ENCODE data around the gene RSU1.

Gene RSU1

GRCh38 chr10:16728266-16728665 lies 89.0 kb downstream of the RSU1 start:
- DNase-seq, result no peak

- DNase-seq, result no peak
Measured at GRCh38 chr10:16727666-16728065, 89.6 kb downstream of the RSU1 start.

DNA sequence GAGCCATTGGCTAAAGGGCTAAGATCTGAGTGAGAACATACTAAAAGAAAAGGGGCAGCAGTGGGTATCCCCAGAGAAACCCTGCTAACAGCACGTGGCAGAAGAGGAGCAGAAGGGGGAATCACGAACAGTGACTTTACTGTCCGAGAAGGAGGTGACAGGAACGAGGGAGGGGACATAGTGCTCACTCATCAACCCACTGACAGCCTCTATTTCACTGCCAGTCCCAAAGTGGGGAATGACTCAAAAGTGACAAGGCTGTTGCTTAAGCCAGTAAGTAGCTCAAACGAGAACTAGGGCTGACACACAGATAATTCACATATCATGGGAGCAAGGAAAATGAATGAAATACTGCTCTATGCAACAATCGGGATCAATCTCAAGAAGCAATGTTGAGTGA lies 92.7 kb downstream of the RSU1 start:
- no peak for DNase-seq

GRCh38 chr10:16720812-16721211 lies 96.4 kb downstream of the RSU1 start:
- no peak for DNase-seq

DNA sequence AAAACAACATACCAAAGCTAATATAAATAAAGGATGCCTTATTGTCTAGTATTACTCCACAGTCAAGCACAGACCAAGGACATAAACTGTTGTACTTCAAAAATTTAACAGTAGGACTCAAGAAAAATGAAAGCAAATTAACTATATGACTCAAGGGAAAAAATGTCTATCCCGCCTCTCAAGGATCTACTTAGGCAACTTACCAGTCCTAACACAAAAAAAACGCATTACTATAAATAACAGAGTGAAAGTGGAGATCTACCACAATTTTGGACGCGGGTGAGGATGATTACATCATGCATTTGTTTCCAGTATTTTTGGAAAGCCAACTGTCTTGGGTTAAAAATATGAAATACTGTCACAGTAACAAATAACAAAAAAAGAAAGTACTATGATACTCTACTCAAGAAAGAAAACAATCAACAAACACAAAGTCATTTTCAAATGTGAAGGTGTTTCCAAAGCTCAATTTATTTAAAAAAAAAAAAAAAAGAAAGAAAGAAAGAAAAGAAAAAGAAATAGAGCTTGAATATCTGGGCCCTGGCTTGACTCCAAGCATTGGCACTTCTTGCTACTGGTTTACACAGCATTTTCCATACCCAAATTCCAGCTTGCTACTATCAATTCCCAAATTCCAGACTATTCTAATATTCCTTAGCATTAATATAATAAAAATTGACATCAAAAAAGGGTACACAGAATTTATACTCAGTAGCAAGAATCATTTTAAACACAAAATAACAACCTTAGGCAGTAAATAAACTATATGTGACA lies 99.4 kb downstream of the RSU1 start:
- no peak for DNase-seq

- no peak for DNase-seq
Measured at GRCh38 chr10:16716051-16716450, 101.2 kb downstream of the RSU1 start.

DNA sequence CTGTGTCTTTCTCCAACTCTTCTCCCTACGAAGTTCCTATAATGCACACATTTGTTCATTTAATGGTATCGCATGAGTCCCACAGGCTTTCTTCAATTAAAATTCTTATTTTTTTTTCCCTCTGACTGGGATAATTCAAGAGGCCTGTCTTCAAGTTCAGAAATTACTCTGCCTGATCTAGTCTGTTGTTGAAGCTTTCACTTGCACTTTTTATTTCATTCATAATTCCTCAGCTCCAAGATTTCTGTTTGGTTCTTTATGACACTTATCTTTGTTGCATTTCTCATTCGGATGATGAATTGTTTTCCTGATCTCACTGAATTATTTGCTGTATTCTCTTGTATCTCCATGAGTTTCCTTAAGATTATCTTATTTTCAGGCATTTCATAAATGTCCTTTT lies 103.9 kb downstream of the RSU1 start:
- DNase-seq, result no peak

GRCh38 chr10:16712883-16713282 lies 104.3 kb downstream of the RSU1 start:
- DNase-seq, result no peak

DNA sequence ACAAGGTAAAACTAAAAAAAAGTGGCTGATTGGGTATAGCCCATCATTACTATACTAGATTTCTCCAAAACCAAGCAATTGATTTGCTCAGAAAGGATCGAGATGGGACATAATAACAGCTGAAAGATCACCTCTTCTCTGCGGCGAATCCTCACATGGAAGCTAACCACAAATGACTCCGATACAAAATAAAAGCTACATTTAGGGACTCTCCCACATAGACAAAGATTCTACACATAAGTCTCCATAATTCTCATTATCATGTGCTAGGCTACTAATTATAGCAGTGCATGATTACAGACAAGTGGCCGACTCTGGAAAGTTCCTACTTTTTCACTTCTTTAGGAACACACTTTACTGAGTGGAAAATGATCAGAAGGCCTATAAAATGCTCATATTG lies 116.9 kb downstream of the RSU1 start:
- no peak for DNase-seq

DNA sequence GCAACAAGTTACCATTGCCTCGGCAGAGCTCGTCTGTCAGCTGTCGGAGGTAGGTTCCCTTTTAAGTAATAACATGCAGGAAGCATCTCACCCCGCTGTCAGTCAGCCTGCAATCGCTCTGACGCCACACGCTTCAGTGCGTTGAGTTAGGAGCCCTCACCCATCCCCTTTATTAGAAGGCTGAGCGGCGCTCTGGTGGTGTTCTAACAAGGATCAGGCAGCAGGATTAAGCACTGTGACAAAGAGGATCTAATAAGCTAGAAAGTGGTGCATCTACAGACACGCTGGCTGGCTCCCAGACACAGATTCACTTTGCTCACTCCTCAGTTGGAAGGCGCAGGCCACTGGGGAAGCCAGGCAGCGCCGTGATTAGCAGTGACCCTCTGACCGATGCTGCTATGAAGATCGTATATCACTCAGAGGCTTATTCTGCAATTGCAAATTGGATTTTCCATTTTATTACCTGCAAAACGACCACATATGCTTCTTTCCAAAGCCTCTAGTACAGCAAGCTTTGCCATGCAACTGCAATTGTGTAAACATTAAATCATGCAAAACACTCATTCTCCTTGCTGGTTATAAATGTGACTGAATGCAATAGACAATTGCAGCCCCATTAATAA lies 117.7 kb downstream of the RSU1 start:
- DNase-seq, result no peak

GRCh38 chr10:16698461-16698860 lies 118.8 kb downstream of the RSU1 start:
- no peak for DNase-seq

- no peak for DNase-seq
Measured at GRCh38 chr10:16690417-16690816, 126.8 kb downstream of the RSU1 start.

GRCh38 chr10:16689696-16690095 lies 127.5 kb downstream of the RSU1 start:
- DNase-seq, result no peak

DNA sequence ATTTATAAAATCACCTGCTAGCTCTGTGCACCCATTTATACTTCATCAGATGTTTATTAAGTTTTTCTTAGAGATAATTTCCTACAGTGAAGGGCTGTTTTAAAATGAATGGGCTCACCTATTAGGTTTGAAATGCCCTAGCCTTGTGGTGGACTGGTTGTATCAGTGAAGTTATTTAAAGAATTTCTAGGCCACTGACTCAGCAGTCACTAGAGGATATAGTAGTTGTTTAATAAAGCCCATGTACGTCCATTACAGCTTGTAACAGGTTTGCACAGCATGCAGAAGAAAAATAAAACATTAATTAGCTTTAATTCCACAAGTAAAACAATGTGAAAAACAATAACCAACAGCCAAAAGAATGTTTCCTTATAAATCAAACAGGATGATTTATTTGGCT lies 128.0 kb downstream of the RSU1 start:
- DNase-seq, result no peak

DNA sequence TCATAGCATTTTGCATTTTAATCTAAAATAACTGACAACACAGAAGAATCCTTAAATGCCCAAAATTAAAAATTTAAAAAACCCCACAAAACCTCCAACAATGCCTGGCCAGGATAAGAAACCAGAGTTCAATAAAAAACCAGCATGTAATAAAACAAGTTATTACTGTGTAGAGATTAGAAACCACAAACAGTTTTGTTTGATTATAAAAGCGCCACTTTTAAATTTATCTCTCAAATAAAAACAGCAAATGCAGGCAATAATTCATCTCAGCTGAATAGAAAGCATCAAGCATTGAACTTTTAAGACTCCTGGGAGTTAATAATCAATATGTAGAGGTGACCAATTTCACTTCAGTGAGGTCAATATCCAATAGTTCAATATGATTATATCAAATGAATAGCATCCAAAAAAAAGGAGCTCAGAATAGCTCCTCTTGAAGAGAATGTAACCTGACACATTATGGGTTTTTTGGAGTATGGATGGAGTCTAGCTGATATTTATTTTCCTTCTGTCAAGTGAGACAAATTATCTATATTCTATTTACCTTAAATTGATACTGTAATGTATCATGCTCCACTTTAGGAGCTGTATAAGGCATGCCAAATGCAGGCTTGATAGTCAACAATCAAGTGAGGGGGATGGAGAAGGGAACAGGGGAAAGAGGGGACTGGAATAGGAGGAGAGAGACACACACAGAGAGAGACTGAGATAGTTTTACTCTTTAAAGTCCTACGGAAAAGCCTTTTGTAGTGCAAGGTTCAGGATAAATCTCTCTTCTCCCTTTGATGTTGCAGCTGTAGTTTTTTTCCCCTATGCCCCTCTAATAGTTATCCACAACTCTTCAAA lies 130.9 kb downstream of the RSU1 start:
- no peak for DNase-seq

GRCh38 chr10:16685551-16685950 lies 131.7 kb downstream of the RSU1 start:
- DNase-seq, result no peak

DNA sequence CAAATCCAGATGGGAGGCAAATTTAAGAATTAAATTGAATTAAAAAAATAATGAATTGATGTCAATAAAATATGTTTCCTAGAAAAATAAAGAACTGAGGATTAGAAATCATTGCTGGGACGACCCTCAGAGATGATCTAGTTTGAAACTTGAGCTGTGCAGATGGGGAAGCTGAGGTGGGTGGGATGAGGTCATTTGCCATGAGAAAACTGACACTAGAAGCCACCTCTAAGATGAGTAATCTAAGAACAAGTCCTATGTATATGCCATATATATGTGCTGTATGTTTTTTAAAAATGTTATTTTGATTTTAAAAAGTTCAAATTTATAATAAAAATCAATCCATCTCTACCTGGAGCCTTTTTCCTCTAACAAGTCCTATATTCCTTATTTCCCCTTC lies 135.7 kb downstream of the RSU1 start:
- DNase-seq, result no peak

- DNase-seq, result no peak
Measured at GRCh38 chr10:16679511-16679910, 137.7 kb downstream of the RSU1 start.

GRCh38 chr10:16675334-16675733 lies 141.9 kb downstream of the RSU1 start:
- no peak for DNase-seq

GRCh38 chr10:16674147-16674703 lies 143.0 kb downstream of the RSU1 start:
- no peak for DNase-seq

DNA sequence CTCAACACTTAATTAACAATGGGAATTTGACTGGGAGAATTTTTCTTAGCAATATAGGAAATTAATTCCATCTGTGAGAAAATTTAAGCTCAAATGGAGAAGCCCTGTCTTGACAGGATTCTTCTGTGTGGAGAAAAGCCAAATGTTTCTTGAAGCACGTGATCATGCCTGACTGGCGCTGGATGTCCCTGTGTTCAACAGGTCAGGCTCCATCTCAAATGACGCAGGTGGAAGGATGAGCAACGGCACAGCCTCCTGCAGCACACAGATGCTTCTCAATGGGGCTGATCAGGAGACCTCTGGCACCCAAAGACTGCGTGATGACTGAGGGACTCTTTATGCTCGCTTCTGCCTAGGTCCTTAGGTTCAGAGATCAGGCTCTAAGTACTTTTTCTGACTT lies 143.8 kb downstream of the RSU1 start:
- DNase-seq, result no peak

DNA sequence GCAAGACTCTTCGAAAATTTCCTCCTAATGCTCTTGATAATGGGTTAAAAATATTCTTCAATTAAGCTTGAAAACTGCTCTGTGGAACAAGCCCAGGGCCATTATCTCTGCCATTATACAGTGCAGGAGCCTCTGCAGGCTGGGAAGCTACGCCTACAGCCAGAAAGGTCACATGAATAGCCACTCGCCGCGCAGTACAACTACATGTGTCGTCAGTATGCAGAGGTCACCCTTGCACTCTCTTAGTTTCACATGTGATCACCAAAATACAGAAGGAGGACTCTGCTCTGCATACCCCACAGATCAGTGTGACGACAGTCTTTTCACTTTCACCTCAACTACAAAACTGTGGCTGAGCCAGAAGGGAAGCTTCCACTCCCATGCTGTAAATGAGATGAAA lies 153.8 kb downstream of the RSU1 start:
- no peak for DNase-seq

GRCh38 chr10:16662923-16663322 lies 154.3 kb downstream of the RSU1 start:
- no peak for DNase-seq

- no peak for DNase-seq
Measured at GRCh38 chr10:16656895-16657294, 160.3 kb downstream of the RSU1 start.
